ENCODE data around the gene SELE. TPM values are rescaled to one million over a fixed set of nuclear protein-coding genes. Genes with fewer than 3 reads are reported as not detected.

The SELE gene
- total and polyA plus RNA-seq, 9 of the 15 experiments (the other 6 are each of a cell fraction or from before 2014, with no cell fraction given), result 0.08 TPM; not detected in 8

- TF ChIP-seq KLF6 (CRISPR knock-in tag; IDR thresholded peaks at IDR 0.05; ENCODE audit: borderline replicate concordance), result no peak
- TF ChIP-seq POLR2G (IDR thresholded peaks at IDR 0.05; ENCODE audit: low read depth, low read length), result no peak
- TF ChIP-seq ESRRB (CRISPR knock-in tag; IDR thresholded peaks at IDR 0.05; ENCODE audit: borderline replicate concordance), result no peak
- no peak for TF ChIP-seq E2F8 (IDR thresholded peaks at IDR 0.05; ENCODE audit: low read depth, partially characterized antibody)
- no peak for TF ChIP-seq CBFB (CRISPR knock-in tag; IDR thresholded peaks at IDR 0.05)
- TF ChIP-seq SUPT5H (IDR thresholded peaks at IDR 0.05), result no peak
- no peak for TF ChIP-seq NCOA4 (IDR thresholded peaks at IDR 0.05; ENCODE audit: partially characterized antibody)
- TF ChIP-seq MEF2A (IDR thresholded peaks at IDR 0.05; ENCODE audit: control insufficient read depth, low read depth, low read length), result no peak
- TF ChIP-seq ZNF263 (CRISPR knock-in tag; IDR thresholded peaks at IDR 0.05; ENCODE audit: borderline replicate concordance), result no peak
- no peak for TF ChIP-seq U2AF1 (optimal IDR thresholded peaks at IDR 0.05; ENCODE audit: low read depth, low read length)
- no peak for TF ChIP-seq ZNF584 (CRISPR knock-in tag; IDR thresholded peaks at IDR 0.05; ENCODE audit: low read depth)
- no peak for TF ChIP-seq EP400 (IDR thresholded peaks at IDR 0.05)
- no peak for TF ChIP-seq ZNF780A (CRISPR knock-in tag; IDR thresholded peaks at IDR 0.05)
- TF ChIP-seq PYGO2 (tag; IDR thresholded peaks at IDR 0.05), result no peak
- no peak for TF ChIP-seq ZNF134 (CRISPR knock-in tag; conservative IDR thresholded peaks at IDR 0.05)
- TF ChIP-seq RBM22 (IDR thresholded peaks at IDR 0.05; ENCODE audit: low read depth, low read length, poor library complexity, severe bottlenecking), result no peak
- no peak for TF ChIP-seq SAFB (IDR thresholded peaks at IDR 0.05; ENCODE audit: borderline replicate concordance, low read depth, low read length)
- TF ChIP-seq, protein P1, sequence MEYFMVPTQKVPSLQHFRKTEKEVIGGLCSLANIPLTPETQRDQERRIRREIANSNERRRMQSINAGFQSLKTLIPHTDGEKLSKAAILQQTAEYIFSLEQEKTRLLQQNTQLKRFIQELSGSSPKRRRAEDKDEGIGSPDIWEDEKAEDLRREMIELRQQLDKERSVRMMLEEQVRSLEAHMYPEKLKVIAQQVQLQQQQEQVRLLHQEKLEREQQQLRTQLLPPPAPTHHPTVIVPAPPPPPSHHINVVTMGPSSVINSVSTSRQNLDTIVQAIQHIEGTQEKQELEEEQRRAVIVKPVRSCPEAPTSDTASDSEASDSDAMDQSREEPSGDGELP (CRISPR knock-in tag; IDR thresholded peaks at IDR 0.05; ENCODE audit: borderline replicate concordance), result no peak
- TF ChIP-seq ZBTB8A (IDR thresholded peaks at IDR 0.05; ENCODE audit: partially characterized antibody), result no peak
- no peak for TF ChIP-seq SREBF1 (IDR thresholded peaks at IDR 0.05; ENCODE audit: borderline replicate concordance, low read depth, low read length)
- no peak for TF ChIP-seq GTF2B (IDR thresholded peaks at IDR 0.05; ENCODE audit: extremely low read depth, insufficient read length)
- no peak for TF ChIP-seq SIRT6 (IDR thresholded peaks at IDR 0.05; ENCODE audit: low read depth, low read length)
- TF ChIP-seq TAF9B (IDR thresholded peaks at IDR 0.05; ENCODE audit: partially characterized antibody), result no peak
- TF ChIP-seq TEAD2 (tag; IDR thresholded peaks at IDR 0.05), result no peak
- no peak for TF ChIP-seq THRAP3 (IDR thresholded peaks at IDR 0.05; ENCODE audit: borderline replicate concordance)
These were observed 22.2 kb downstream of the SELE start, which contains the start of gene SELL (continued) for GRCh38 chr1:169711469-169712308.

All from K562 (cell line).